LNCAP (cell line): ENCODE measurements around the gene POLD2.

Experiments
- CTCF ChIP-seq: fragments of 450-650 bp; IDR thresholded peaks from 2 replicates; pipeline ENCODE4 v1.5.1; 2017; ENCODE audit warnings: mild to moderate bottlenecking

POLD2 gene

DNA sequence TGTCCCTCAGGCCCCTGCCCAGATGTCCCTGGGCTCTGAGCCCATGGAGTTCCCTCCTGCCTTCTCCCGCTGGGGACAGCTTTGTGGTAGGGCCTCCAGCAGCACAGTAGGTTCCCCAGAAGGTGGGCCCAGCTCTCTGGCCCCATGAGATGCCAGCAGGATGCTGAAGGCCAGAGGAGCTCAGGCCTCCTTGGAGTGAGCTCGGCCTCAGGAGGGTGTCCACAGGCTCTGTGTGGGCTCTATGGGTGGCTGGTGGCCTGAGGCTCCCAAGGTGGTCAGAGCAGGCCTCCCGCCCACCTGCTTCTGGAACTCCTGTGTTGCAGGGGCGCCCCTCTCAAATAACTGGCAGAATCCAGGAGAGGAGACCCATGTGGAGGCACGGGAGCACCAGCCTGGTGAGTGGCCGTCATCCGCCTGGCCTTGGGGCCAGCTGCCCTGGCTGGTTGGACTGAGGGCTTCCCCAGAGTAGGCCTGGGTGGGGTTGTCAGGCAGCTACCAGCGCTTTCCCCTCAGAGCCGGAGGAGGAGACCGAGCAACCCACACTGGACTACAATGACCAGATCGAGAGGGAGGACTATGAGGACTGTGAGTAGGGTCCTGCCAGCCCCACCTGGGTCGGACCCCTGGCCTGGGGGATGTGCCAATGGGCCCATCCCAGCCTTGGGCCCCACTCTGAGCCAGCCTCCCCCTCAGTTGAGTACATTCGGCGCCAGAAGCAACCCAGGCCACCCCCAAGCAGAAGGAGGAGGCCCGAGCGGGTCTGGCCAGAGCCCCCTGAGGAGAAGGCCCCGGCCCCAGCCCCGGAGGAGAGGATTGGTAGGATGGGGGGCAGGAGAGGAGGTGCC is 16.0 kb downstream of the POLD2 start:
- no peak for TF ChIP-seq CTCF

GRCh38 chr7:44106311-44107065 is 16.9 kb downstream of the POLD2 start:
- no peak for TF ChIP-seq CTCF

DNA sequence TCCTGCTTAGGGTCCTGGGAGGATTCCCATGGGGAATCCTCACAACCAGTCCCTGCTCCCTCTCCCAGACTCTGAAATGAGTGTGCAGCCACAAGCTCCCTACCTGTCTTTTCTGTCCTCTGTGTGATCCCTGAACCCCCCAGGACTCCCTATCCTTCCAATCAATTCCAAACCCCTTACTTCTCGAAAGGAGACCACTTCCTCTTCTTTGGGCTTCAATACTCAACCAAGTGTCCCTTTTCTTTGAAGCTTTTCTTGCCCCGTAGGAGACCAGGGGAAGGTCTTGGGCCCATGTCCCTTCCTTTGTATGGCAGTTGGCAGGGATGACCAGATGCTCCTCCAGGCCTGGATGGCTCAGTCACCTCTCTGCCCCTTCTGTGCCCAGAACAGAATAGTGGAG is 17.5 kb downstream of the POLD2 start:
- TF ChIP-seq CTCF: no peak

DNA sequence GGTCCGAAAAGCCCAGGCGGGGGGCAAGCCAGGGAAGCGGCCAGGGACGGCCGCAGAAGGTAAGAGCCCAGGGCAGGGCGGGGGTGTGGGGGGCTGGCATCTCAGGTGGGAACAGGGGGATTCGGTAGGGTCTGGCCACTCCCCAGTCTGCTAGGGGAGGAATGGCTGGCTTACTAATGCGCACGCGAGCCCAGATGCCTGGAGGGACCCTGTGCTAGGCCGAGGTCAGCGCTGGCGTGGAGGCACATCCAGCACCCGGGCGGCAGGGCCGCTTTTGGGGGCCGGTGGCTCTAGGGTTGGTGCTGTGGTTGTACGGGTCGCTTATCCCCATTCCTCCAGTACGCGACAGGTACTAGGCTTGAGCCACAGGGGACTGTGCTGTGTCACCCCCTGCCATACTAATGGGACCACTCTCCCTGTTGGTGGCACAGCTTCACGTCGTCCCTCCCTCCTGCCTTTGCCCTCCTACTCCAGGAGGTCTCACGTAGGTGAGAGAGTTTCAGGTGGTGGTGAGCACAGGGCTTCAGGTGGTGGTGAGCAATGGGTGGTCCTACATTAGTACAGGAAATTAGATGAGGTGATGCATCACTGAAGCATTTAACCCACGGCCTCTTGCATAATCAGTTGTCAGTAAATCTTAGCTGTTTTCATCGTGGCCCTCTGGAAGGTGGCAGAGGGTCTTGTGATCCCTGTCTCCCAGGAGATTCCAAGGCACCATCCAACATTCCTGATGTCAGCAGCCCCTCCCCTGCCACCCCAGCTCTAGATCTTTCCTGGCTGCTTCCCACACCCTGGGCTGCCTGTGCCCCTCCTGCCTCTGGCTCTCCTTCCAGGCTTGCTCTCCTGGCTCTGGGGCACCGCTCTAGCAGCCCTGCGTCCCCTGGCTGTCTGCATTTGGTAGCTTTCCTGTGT is 18.2 kb downstream of the POLD2 start:
- TF ChIP-seq CTCF: no peak

- no peak for TF ChIP-seq CTCF
Measured at GRCh38 chr7:44103923-44104859, 19.2 kb downstream of the POLD2 start, which contains the start of gene AEBP1. Gene AEBP1, plus strand, starts transcription at chr7:44104345. Its CDS starts 321 bp downstream, at chr7:44104666.

GRCh38 chr7:44103566-44103922 is 19.8 kb downstream of the POLD2 start:
- TF ChIP-seq CTCF: no peak
